IPS DF 6.9 (cell line): ENCODE results near the gene IL26.

Experiments used
- DNase-seq: peaks from one replicate; pipeline ENCODE4 v3.0.0-alpha.2; 2013; ENCODE audit warnings: low read depth, low spot score
- H3K27ac ChIP-seq: one replicate; pipeline ENCODE4 v1.5.1; 2013; ENCODE audit warnings: low read length, control low read depth
- H3K27me3 ChIP-seq: 2 replicates; pipeline ENCODE4 v1.6.1; 2013; ENCODE audit warnings: mild to moderate bottlenecking, low read length; ENCODE audit not compliant: control insufficient read depth, insufficient read depth
- H3K36me3 ChIP-seq: 2 replicates; pipeline ENCODE4 v1.6.1; 2013; ENCODE audit warnings: low read length; ENCODE audit not compliant: control insufficient read depth, insufficient read depth
- H3K4me1 ChIP-seq: 2 replicates; pipeline ENCODE4 v1.6.1; 2013; ENCODE audit warnings: low read length; ENCODE audit not compliant: control insufficient read depth, insufficient read depth
- H3K4me3 ChIP-seq: 2 replicates; pipeline ENCODE4 v1.5.1; 2013; ENCODE audit warnings: mild to moderate bottlenecking, low read length
- H3K9me3 ChIP-seq: 2 replicates; pipeline ENCODE4 v1.6.1; 2013; ENCODE audit warnings: low read length, inconsistent platforms; ENCODE audit not compliant: control insufficient read depth, insufficient read depth
- WGBS: extraction: QIAGEN DNeasy Blood & Tissue Kit; methylation state at CpG from one replicate; pipeline ENCODE4 v1.1.7; 2013; ENCODE audit warnings: mixed read lengths, missing lambda C conversion rate; ENCODE audit not compliant: insufficient read length, insufficient coverage; 5-methylcytosine and 5-hydroxymethylcytosine counted together

The IL26 gene

GRCh38 chr12:68240079-68240478 lies 14.5 kb upstream of the IL26 start:
- no peaks in the 10 kb centered on the region for H3K27me3 ChIP-seq
- no peak overlapping the region for H3K4me3 ChIP-seq
- H3K4me1 ChIP-seq = no peaks in the 10 kb centered on the region
- no CpG with 5 or more reads among the region's 1 CpG for WGBS
- DNase-seq = no peak
- no peaks in the 10 kb centered on the region for H3K9me3 ChIP-seq
- H3K36me3 ChIP-seq = no peaks in the 10 kb centered on the region
- no peak overlapping the region for H3K27ac ChIP-seq

- DNase-seq = no peak
- Histone ChIP-seq H3K27me3 (no peaks in the 10 kb centered on the region), H3K4me1 (no peaks in the 10 kb centered on the region), H3K36me3 (no peaks in the 10 kb centered on the region), H3K27ac (no peak overlapping the region), H3K4me3 (no peak overlapping the region), H3K9me3 (no peaks in the 10 kb centered on the region)
- WGBS = no CpG with 5 or more reads among the region's 6 CpGs
Observed at GRCh38 chr12:68239309-68239982, 13.8 kb upstream of the IL26 start.

GRCh38 chr12:68237619-68238018 lies 12.0 kb upstream of the IL26 start:
- DNase-seq = no peak
- no peaks in the 10 kb centered on the region for H3K27me3 ChIP-seq
- no peaks in the 10 kb centered on the region for H3K4me1 ChIP-seq
- no peak overlapping the region for H3K4me3 ChIP-seq
- no CpG with 5 or more reads among the region's 2 CpGs for WGBS
- no peaks in the 10 kb centered on the region for H3K9me3 ChIP-seq
- H3K36me3 ChIP-seq = no peaks in the 10 kb centered on the region
- no peak overlapping the region for H3K27ac ChIP-seq

- H3K4me3 ChIP-seq = no peak overlapping the region
- no peak overlapping the region for H3K27ac ChIP-seq
- no peaks in the 10 kb centered on the region for H3K4me1 ChIP-seq
- no peaks in the 10 kb centered on the region for H3K36me3 ChIP-seq
- no peaks in the 10 kb centered on the region for H3K27me3 ChIP-seq
- H3K9me3 ChIP-seq = no peaks in the 10 kb centered on the region
- no peak for DNase-seq
- no CpG with 5 or more reads among the region's 2 CpGs for WGBS
Observed at GRCh38 chr12:68237078-68237477, 11.5 kb upstream of the IL26 start.

- no peak overlapping the region for H3K27ac ChIP-seq
- no peak overlapping the region for H3K4me3 ChIP-seq
- no peak for DNase-seq
- H3K4me1 ChIP-seq = no peaks in the 10 kb centered on the region
- WGBS = no CpG with 5 or more reads among the region's 8 CpGs
- H3K9me3 ChIP-seq = no peaks in the 10 kb centered on the region
- no peaks in the 10 kb centered on the region for H3K27me3 ChIP-seq
- H3K36me3 ChIP-seq = no peaks in the 10 kb centered on the region
Observed at GRCh38 chr12:68236421-68237059, 10.9 kb upstream of the IL26 start.

- Histone ChIP-seq H3K9me3 (no peaks in the 10 kb centered on the region), H3K4me1 (no peaks in the 10 kb centered on the region), H3K27me3 (no peaks in the 10 kb centered on the region), H3K27ac (no peak overlapping the region), H3K4me3 (no peak overlapping the region), H3K36me3 (no peaks in the 10 kb centered on the region)
- 100% methylated on average over 1 of the region's 2 CpGs for WGBS
- DNase-seq = no peak
Observed at GRCh38 chr12:68235576-68235975, 10.0 kb upstream of the IL26 start.

- no peak for DNase-seq
- Histone ChIP-seq H3K36me3 (no peaks in the 10 kb centered on the region), H3K9me3 (no peaks in the 10 kb centered on the region), H3K4me1 (no peaks in the 10 kb centered on the region), H3K27ac (no peak overlapping the region), H3K4me3 (no peak overlapping the region), H3K27me3 (no peaks in the 10 kb centered on the region)
- no CpG with 5 or more reads among the region's 2 CpGs for WGBS
Observed at GRCh38 chr12:68234140-68234539, 8.5 kb upstream of the IL26 start.

GRCh38 chr12:68233498-68233897 lies 7.9 kb upstream of the IL26 start:
- no peak overlapping the region for H3K4me3 ChIP-seq
- WGBS = no CpG with 5 or more reads among the region's 5 CpGs
- DNase-seq = no peak
- H3K4me1 ChIP-seq = no peaks in the 10 kb centered on the region
- no peaks in the 10 kb centered on the region for H3K36me3 ChIP-seq
- no peaks in the 10 kb centered on the region for H3K27me3 ChIP-seq
- H3K9me3 ChIP-seq = no peaks in the 10 kb centered on the region
- H3K27ac ChIP-seq = no peak overlapping the region

- no CpG with 5 or more reads among the region's 3 CpGs for WGBS
Observed at GRCh38 chr12:68231691-68232090, 6.1 kb upstream of the IL26 start.

GRCh38 chr12:68231229-68231628 lies 5.6 kb upstream of the IL26 start:
- no peak for DNase-seq
- H3K36me3 ChIP-seq = no peaks in the 10 kb centered on the region

More at GRCh38 chr12:68231691-68232090, 6.1 kb upstream of the IL26 start:
- Histone ChIP-seq H3K9me3 (no peaks in the 10 kb centered on the region), H3K4me3 (no peak overlapping the region), H3K27me3 (no peaks in the 10 kb centered on the region), H3K27ac (no peak overlapping the region), H3K4me1 (no peaks in the 10 kb centered on the region), H3K36me3 (no peaks in the 10 kb centered on the region)
- no peak for DNase-seq

GRCh38 chr12:68229956-68230355 lies 4.3 kb upstream of the IL26 start:
- H3K36me3 ChIP-seq = no peaks in the 10 kb centered on the region
- no peaks in the 10 kb centered on the region for H3K27me3 ChIP-seq
- no peak overlapping the region for H3K4me3 ChIP-seq
- no peak overlapping the region for H3K27ac ChIP-seq
- no peak for DNase-seq
- no peaks in the 10 kb centered on the region for H3K9me3 ChIP-seq
- no CpG with 5 or more reads among the region's 2 CpGs for WGBS
- no peaks in the 10 kb centered on the region for H3K4me1 ChIP-seq

More at GRCh38 chr12:68231229-68231628, 5.6 kb upstream of the IL26 start:
- H3K27ac ChIP-seq = no peak overlapping the region
- no peaks in the 10 kb centered on the region for H3K4me1 ChIP-seq
- no peaks in the 10 kb centered on the region for H3K27me3 ChIP-seq
- H3K4me3 ChIP-seq = no peak overlapping the region
- H3K9me3 ChIP-seq = no peaks in the 10 kb centered on the region
